ENCODE data around the gene ALPL. TPM values are rescaled to one million over a fixed set of nuclear protein-coding genes. Genes with fewer than 3 reads are reported as not detected.
"Not testable (repeated sequence)": the region's sequence is repeated elsewhere in the genome, so short reads cannot be mapped to it uniquely, and the experiment has no call there.

Gene ALPL
- polyA plus RNA-seq = 1 to 10 TPM; 2.4 to 2.7 TPM

DNA sequence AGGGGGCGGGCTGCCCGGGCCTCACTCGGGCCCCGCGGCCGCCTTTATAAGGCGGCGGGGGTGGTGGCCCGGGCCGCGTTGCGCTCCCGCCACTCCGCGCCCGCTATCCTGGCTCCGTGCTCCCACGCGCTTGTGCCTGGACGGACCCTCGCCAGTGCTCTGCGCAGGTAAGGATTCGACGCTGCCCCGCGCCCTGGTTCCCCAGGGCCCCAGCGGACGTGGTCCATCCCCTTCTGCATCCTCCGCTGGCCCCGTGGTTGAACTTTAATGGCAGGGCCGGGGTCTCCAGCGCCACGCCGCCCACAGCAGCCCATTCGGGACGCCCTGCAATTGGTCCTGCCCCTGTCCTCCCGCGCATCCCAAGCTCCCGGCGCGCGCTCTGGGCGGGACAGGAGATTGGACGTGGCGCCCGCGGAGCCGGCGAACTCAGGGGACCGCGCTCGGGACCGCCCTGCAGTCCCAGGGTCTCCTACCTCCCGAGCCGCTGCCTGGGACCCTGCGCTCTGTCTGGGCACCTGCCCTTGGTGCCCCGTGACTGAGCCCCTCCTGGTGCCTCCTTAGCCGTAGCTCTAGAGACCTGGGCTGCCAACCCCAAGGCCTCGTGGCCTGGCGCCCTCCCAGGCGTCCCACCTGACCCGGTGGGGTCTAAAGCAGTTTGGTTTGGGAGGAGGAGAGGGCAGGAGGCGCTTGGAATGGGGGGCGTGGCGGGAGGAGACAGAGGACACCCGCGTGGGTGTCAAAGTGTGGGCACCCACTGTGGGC, at the start of gene ALPL:
ALPL (plus strand) TSS at position 73 of the 762 bp plus-strand sequence. CDS start 44,659 bp downstream, outside the sequence.
- H3K4me1 ChIP-seq (ENCODE audit: control insufficient read depth in 2 of 2, insufficient read depth in 2 of 2, low read length in 1 of 2) = peaks cover 6 to 8% of the 10 kb centered on the region in 2 donors
- H3K36me3 ChIP-seq (ENCODE audit: control insufficient read depth in 2 of 2, insufficient read depth in 2 of 2, low read length in 1 of 2) = no peaks in the 10 kb centered on the region
- 8 to 10% methylated on average over 54 to 67 of the region's 67 CpGs for WGBS, 2 donors
- H3K27ac ChIP-seq (ENCODE audit: low read depth in 2 of 2, low read length in 1 of 2) = no peak within 1 kb of the TSS
- peak within 1 kb of the TSS; percentile 14 to 17 for H3K4me3 ChIP-seq (ENCODE audit: low read depth in 1 of 2, low read length in 2 of 2)
- peaks cover 0 to 4% of the 10 kb centered on the region in 2 donors for H3K27me3 ChIP-seq (ENCODE audit: control insufficient read depth in 1 of 2, insufficient read depth in 2 of 2, low read length in 2 of 2)
- H3K9me3 ChIP-seq (ENCODE audit: control insufficient read depth in 2 of 2, insufficient read depth in 1 of 2, low read depth in 1 of 2, low read length in 1 of 2) = no peaks in the 10 kb centered on the region

GRCh38 chr1:21465127-21465526, 44.1 kb upstream of the ALPL start:
- not testable (repeated sequence) for H3K27ac ChIP-seq (ENCODE audit: low read depth in 2 of 2, low read length in 1 of 2); H3K9me3 ChIP-seq (ENCODE audit: control insufficient read depth in 2 of 2, insufficient read depth in 1 of 2, low read depth in 1 of 2, low read length in 1 of 2); H3K27me3 ChIP-seq (ENCODE audit: control insufficient read depth in 1 of 2, insufficient read depth in 2 of 2, low read length in 2 of 2); H3K36me3 ChIP-seq (ENCODE audit: control insufficient read depth in 2 of 2, insufficient read depth in 2 of 2, low read length in 1 of 2); H3K4me1 ChIP-seq (ENCODE audit: control insufficient read depth in 2 of 2, insufficient read depth in 2 of 2, low read length in 1 of 2); H3K4me3 ChIP-seq (ENCODE audit: low read depth in 1 of 2, low read length in 2 of 2)

- not testable (repeated sequence) for H3K9me3 ChIP-seq (ENCODE audit: control insufficient read depth in 2 of 2, insufficient read depth in 1 of 2, low read depth in 1 of 2, low read length in 1 of 2); H3K27me3 ChIP-seq (ENCODE audit: control insufficient read depth in 1 of 2, insufficient read depth in 2 of 2, low read length in 2 of 2); H3K27ac ChIP-seq (ENCODE audit: low read depth in 2 of 2, low read length in 1 of 2); H3K36me3 ChIP-seq (ENCODE audit: control insufficient read depth in 2 of 2, insufficient read depth in 2 of 2, low read length in 1 of 2); H3K4me1 ChIP-seq (ENCODE audit: control insufficient read depth in 2 of 2, insufficient read depth in 2 of 2, low read length in 1 of 2); H3K4me3 ChIP-seq (ENCODE audit: low read depth in 1 of 2, low read length in 2 of 2)
- 66 to 69% methylated on average over 4 of the region's 4 CpGs for WGBS, 2 donors
Measured at GRCh38 chr1:21467946-21468345, 41.3 kb upstream of the ALPL start.

GRCh38 chr1:21468599-21468998, 40.6 kb upstream of the ALPL start:
- no peak overlapping the region for H3K4me3 ChIP-seq (ENCODE audit: low read depth in 1 of 2, low read length in 2 of 2)
- no peaks in the 10 kb centered on the region for H3K27me3 ChIP-seq (ENCODE audit: control insufficient read depth in 1 of 2, insufficient read depth in 2 of 2, low read length in 2 of 2)
- WGBS, 2 donors = 53 to 56% methylated on average over 10 of the region's 10 CpGs
- no peaks in the 10 kb centered on the region for H3K4me1 ChIP-seq (ENCODE audit: control insufficient read depth in 2 of 2, insufficient read depth in 2 of 2, low read length in 1 of 2)
- no peak overlapping the region for H3K27ac ChIP-seq (ENCODE audit: low read depth in 2 of 2, low read length in 1 of 2)
- H3K9me3 ChIP-seq (ENCODE audit: control insufficient read depth in 2 of 2, insufficient read depth in 1 of 2, low read depth in 1 of 2, low read length in 1 of 2) = no peaks in the 10 kb centered on the region
- no peaks in the 10 kb centered on the region for H3K36me3 ChIP-seq (ENCODE audit: control insufficient read depth in 2 of 2, insufficient read depth in 2 of 2, low read length in 1 of 2)

- Histone ChIP-seq H3K4me3 (ENCODE audit: low read depth in 1 of 2, low read length in 2 of 2) (no peak overlapping the region), H3K36me3 (ENCODE audit: control insufficient read depth in 2 of 2, insufficient read depth in 2 of 2, low read length in 1 of 2) (no peaks in the 10 kb centered on the region), H3K27me3 (ENCODE audit: control insufficient read depth in 1 of 2, insufficient read depth in 2 of 2, low read length in 2 of 2) (no peaks in the 10 kb centered on the region), H3K4me1 (ENCODE audit: control insufficient read depth in 2 of 2, insufficient read depth in 2 of 2, low read length in 1 of 2) (no peaks in the 10 kb centered on the region), H3K9me3 (ENCODE audit: control insufficient read depth in 2 of 2, insufficient read depth in 1 of 2, low read depth in 1 of 2, low read length in 1 of 2) (no peaks in the 10 kb centered on the region), H3K27ac (ENCODE audit: low read depth in 2 of 2, low read length in 1 of 2) (no peak overlapping the region)
- 93 to 96% methylated on average over 9 of the region's 9 CpGs for WGBS, 2 donors
Measured at GRCh38 chr1:21469581-21469980, 39.6 kb upstream of the ALPL start.

GRCh38 chr1:21472861-21473260, 36.4 kb upstream of the ALPL start:
- H3K27ac ChIP-seq (ENCODE audit: low read depth in 2 of 2, low read length in 1 of 2) = no peak overlapping the region
- no peaks in the 10 kb centered on the region for H3K9me3 ChIP-seq (ENCODE audit: control insufficient read depth in 2 of 2, insufficient read depth in 1 of 2, low read depth in 1 of 2, low read length in 1 of 2)
- H3K27me3 ChIP-seq (ENCODE audit: control insufficient read depth in 1 of 2, insufficient read depth in 2 of 2, low read length in 2 of 2) = no peaks in the 10 kb centered on the region
- WGBS, 2 donors = 81 to 82% methylated on average over 5 of the region's 5 CpGs
- H3K4me1 ChIP-seq (ENCODE audit: control insufficient read depth in 2 of 2, insufficient read depth in 2 of 2, low read length in 1 of 2) = no peaks in the 10 kb centered on the region
- H3K36me3 ChIP-seq (ENCODE audit: control insufficient read depth in 2 of 2, insufficient read depth in 2 of 2, low read length in 1 of 2) = peaks cover 0 to under 1% of the 10 kb centered on the region in 2 donors
- no peak overlapping the region for H3K4me3 ChIP-seq (ENCODE audit: low read depth in 1 of 2, low read length in 2 of 2)

DNA sequence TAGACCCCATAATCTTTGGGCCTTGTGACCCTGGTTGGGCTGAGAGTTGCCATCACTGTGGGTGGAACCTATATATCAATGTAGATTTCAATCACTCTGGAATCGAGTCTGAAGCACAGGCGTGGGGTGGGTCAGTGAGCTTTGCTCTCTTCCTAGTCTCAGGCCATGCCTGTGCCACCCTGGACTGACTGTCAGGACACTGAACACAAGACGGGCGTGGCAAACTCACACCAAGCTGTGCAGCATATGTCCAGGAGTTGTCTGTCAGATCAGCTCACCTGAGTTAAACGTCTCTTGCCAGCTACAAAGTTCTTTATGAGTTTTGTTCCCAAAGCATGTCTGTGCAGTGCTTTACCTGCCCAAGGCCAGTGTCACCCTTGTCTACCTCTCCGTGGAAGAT, 30.9 kb upstream of the ALPL start:
- Histone ChIP-seq H3K27me3 (ENCODE audit: control insufficient read depth in 1 of 2, insufficient read depth in 2 of 2, low read length in 2 of 2) (no peaks in the 10 kb centered on the region), H3K4me3 (ENCODE audit: low read depth in 1 of 2, low read length in 2 of 2) (no peak overlapping the region), H3K4me1 (ENCODE audit: control insufficient read depth in 2 of 2, insufficient read depth in 2 of 2, low read length in 1 of 2) (no peaks in the 10 kb centered on the region), H3K27ac (ENCODE audit: low read depth in 2 of 2, low read length in 1 of 2) (no peak overlapping the region), H3K9me3 (ENCODE audit: control insufficient read depth in 2 of 2, insufficient read depth in 1 of 2, low read depth in 1 of 2, low read length in 1 of 2) (no peaks in the 10 kb centered on the region), H3K36me3 (ENCODE audit: control insufficient read depth in 2 of 2, insufficient read depth in 2 of 2, low read length in 1 of 2) (peaks cover 0 to 6% of the 10 kb centered on the region in 2 donors)
- WGBS, 2 donors = 84 to 90% methylated on average over 6 of the region's 6 CpGs

GRCh38 chr1:21483881-21484280, 25.3 kb upstream of the ALPL start:
- H3K36me3 ChIP-seq (ENCODE audit: control insufficient read depth in 2 of 2, insufficient read depth in 2 of 2, low read length in 1 of 2); H3K27ac ChIP-seq (ENCODE audit: low read depth in 2 of 2, low read length in 1 of 2); H3K4me3 ChIP-seq (ENCODE audit: low read depth in 1 of 2, low read length in 2 of 2); H3K4me1 ChIP-seq (ENCODE audit: control insufficient read depth in 2 of 2, insufficient read depth in 2 of 2, low read length in 1 of 2); H3K9me3 ChIP-seq (ENCODE audit: control insufficient read depth in 2 of 2, insufficient read depth in 1 of 2, low read depth in 1 of 2, low read length in 1 of 2); H3K27me3 ChIP-seq (ENCODE audit: control insufficient read depth in 1 of 2, insufficient read depth in 2 of 2, low read length in 2 of 2): not testable (repeated sequence)
- WGBS, 2 donors = 85 to 88% methylated on average over 2 to 3 of the region's 4 CpGs

GRCh38 chr1:21489146-21489545, 20.1 kb upstream of the ALPL start:
- Histone ChIP-seq H3K27ac (ENCODE audit: low read depth in 2 of 2, low read length in 1 of 2) (no peak overlapping the region), H3K9me3 (ENCODE audit: control insufficient read depth in 2 of 2, insufficient read depth in 1 of 2, low read depth in 1 of 2, low read length in 1 of 2) (no peaks in the 10 kb centered on the region), H3K27me3 (ENCODE audit: control insufficient read depth in 1 of 2, insufficient read depth in 2 of 2, low read length in 2 of 2) (no peaks in the 10 kb centered on the region), H3K4me1 (ENCODE audit: control insufficient read depth in 2 of 2, insufficient read depth in 2 of 2, low read length in 1 of 2) (peaks cover 0 to 2% of the 10 kb centered on the region in 2 donors), H3K4me3 (ENCODE audit: low read depth in 1 of 2, low read length in 2 of 2) (no peak overlapping the region), H3K36me3 (ENCODE audit: control insufficient read depth in 2 of 2, insufficient read depth in 2 of 2, low read length in 1 of 2) (no peaks in the 10 kb centered on the region)
- 82 to 88% methylated on average over 11 of the region's 11 CpGs for WGBS, 2 donors

DNA sequence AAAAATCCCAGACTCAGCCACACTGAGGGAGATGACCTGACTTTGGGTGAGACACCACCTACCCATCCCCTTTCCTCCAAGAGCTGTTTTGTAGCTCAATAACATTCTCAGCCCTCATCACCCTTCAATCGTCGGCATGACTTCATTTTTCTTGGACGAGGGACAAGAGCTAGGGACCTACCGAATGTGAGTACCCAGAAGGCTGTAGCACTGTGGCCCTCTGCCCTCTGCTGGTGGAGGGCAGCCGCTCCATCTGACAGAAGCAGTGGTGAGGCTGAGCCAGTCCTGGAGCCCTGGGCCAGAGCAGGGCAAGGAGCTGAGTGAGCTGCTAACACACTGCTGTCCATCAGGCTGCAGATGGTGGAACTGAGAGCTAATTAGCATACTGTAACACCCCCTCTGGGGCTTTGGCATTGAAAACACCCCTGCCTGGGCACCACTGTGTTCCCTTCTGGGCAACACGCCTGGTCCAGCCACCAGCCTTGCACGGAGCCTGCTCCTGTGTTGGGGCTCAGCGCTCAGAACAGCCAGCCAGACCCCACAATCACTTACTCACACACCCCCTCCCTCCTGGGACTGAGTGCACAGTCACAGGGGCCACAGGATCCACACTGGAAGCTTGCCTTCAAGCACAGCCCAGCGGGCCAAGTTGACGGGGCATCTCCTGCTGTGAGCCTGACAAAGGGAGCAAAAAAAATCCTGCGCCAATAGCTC, 18.3 kb upstream of the ALPL start:
- H3K27ac ChIP-seq (ENCODE audit: low read depth in 2 of 2, low read length in 1 of 2) = no peak overlapping the region
- H3K36me3 ChIP-seq (ENCODE audit: control insufficient read depth in 2 of 2, insufficient read depth in 2 of 2, low read length in 1 of 2) = no peaks in the 10 kb centered on the region
- peaks cover 0 to 2% of the 10 kb centered on the region in 2 donors for H3K4me1 ChIP-seq (ENCODE audit: control insufficient read depth in 2 of 2, insufficient read depth in 2 of 2, low read length in 1 of 2)
- H3K4me3 ChIP-seq (ENCODE audit: low read depth in 1 of 2, low read length in 2 of 2) = no peak overlapping the region
- WGBS, 2 donors = 65 to 76% methylated on average over 11 of the region's 11 CpGs
- H3K9me3 ChIP-seq (ENCODE audit: control insufficient read depth in 2 of 2, insufficient read depth in 1 of 2, low read depth in 1 of 2, low read length in 1 of 2) = no peaks in the 10 kb centered on the region
- no peaks in the 10 kb centered on the region for H3K27me3 ChIP-seq (ENCODE audit: control insufficient read depth in 1 of 2, insufficient read depth in 2 of 2, low read length in 2 of 2)

Measured in esophagus (tissue), 2 donors.